GM04504 (cell line): Measurements from ENCODE around the gene AP3S2.
"Not testable (repeated sequence)": the region's sequence is repeated elsewhere in the genome, so short reads cannot be mapped to it uniquely, and the experiment has no call there.

ENCODE experiments used
- DNase-seq: peaks from one replicate; pipeline ENCODE4 v3.0.0-alpha.2; 2012; ENCODE audit warnings: low read depth

Gene AP3S2

DNA sequence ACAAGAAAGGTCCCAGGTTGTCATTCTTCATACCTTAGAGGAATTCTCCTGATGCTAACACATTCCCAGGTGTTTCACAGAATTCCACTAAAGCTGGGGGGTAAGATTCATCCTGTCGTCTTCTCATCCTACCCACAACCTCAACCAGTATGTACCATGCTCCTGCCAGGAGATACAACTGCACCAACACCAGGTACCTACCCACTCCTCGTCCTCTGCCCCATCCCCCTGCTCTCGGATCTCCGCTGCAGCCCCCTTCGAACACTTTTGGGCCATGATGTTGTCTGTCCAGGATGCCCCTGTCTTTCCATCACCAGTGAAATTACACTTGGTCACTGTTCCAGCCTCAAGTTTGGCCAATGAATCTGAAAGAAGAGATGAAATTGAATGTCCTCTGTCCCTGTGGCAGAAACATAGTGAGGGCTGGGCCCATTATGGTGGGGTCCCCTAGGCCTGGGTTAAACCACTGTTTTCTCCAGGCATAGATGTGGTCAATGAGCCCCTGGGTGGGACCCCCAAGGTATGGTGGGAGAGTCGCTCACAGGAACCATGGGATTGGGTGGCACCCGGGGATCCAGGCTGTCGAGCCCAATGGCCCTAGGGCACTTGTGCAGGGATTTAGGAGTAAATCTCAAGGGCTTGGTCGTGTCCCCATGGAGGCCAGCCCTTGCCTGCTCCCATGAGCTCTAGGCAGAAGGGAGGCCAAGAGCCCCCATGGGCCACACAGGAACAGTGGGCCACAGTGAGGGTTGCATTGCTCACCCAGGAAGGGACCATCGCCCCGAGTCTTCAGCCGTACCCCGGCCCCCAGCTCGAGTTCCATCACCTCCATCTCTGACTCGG, 9.4 kb upstream of the AP3S2 start:
- no peak for DNase-seq

DNA sequence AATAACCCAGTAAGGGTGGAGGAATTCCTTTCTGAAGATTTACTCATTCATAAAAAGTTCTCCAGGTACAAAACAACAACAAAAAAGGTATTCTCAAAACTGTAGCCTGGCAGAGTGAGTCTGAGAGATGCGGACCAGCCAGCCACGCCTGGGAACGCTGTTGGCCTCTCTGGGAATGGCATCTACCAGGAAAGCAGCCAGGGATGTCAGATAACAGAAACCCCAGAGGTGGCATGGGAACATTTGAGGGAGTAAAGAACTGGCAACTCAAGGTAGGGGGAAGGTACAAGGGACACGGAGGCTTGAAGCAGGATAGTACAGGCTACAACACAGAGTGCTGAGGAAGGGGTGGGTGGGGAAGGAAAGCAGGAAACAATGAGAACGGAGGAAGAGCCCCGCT, 7.1 kb upstream of the AP3S2 start:
- DNase-seq, result no peak

DNA sequence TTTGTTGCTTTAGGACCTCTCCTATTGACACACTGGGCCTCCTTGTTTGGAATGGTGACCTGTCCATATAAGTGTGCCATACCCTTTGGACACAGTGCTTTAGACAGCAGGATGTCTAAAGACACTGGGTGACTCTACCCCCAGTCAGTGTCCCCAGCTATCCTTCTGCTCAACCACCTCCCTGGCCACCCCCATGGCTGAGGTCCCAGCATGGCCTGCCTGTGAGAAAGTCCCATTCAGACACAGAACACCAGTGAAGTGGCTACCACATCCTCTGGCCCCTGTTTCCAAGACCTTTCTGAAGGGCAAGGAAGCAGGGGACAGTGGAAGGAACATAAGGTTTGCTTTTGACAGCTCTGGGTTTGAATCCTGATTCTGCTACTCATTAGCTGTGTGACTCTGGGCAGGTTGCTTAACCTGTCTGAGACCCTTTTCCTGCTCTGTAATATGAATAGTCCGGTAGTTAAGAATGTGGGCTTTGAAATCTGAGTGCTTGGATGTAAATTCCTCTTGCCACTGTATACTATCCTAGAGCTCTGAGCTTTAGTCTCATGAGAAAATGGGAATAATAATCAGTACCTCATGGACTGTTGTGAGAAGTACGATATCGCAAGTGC, 6.3 kb upstream of the AP3S2 start:
- no peak for DNase-seq

DNA sequence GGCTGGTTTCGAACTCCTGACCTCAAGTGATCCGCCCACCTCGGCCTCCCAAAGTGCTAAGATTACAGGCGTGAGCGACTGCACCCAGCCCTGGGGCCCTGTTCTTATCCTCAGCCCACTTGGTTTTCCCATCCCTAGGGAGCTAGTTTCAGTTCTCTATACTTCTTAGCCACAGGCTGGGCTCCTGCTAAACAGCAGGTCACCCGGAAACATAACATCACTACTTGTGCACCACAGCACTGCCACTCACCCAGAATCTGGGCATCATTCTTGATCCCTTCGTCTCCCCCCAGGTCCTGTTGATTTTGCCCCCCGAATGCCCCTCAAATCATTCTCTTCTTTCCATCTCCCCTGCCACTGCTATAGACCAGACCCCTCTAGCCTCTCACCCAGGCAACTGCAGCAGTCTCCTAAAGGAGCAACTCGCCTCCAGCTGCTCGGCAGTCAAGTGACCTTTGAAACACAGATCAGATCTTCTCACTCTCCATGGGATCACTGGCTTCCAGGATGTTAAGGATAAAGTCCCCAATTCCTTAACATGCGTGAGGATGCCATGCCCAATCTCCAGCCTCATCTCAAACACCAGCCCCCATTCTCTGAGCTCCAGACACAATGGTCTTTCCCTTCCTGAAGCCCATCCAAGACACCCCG, 5.6 kb upstream of the AP3S2 start:
- no peak for DNase-seq

DNA sequence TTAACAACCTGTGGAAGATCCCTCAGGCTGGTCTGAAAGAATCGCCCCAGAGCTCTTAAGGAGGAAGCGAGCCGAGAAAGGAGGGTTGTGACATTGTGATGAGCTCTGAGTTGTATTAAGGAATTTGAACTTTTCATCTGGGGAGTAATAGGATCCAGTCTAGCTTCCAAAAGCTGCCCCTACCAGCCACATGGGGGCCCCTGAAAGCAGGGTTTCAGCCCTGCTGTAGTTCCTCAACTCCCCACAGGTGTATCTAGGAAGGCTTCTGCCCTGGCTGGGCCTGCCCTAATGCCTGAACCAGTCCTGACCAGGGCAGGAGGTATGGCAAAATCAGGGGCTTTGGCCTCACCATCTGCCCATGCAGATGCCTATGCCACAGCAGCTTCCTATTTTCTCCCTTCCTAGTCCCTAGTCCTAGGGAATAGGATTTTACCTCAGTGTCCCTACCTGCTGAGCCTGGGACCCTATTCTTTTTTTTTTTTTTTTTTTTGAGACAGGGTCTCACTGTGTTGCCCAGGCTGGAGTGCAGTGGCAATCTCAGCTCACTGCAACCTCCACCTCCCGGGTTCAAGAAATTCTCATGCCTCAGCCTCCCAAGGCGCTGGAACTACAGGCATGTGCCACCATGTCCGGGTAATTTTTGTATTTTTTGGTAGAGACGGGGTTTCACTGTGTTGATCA, 5.0 kb upstream of the AP3S2 start:
- peak; percentile 18 for DNase-seq

DNA sequence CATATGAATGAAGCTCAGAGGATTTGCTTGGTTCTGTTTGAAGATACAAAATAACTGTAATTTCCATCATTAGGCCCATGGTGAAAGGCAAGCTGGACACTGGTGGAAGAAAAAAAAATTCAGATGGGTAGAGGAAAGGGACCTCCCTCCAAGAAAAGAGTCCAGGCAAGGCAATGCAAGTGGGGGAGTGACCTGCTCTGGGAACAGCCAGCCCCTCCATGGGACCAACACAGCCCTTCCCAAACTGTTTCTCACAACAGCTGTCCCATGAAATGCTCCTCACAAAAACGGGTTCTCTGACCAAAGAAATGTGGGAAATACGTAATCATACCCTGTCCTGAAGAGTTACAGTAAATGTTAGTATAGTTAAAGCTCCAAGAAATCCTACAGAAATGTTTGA, 4.4 kb upstream of the AP3S2 start:
- DNase-seq, result no peak

DNA sequence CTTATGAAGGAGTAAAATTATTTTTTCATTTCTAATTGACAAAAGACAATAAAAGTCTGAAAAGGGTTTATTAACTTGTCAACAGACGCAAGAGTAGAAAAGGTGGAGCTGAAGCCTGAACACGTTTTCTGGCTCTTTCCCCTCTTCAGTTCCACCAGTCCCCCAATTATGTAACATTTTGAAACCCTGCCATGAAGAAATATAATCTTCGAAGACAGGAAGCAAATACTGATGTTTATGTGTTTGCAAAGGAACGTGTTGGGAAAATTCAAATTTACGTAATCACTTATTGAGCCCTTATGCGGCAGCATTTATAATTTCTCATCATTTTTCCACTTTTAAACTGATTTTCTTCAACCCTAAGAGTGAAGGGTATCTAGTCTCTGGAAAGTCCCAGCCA, 767 bp downstream of the AP3S2 start:
- no peak for DNase-seq

DNA sequence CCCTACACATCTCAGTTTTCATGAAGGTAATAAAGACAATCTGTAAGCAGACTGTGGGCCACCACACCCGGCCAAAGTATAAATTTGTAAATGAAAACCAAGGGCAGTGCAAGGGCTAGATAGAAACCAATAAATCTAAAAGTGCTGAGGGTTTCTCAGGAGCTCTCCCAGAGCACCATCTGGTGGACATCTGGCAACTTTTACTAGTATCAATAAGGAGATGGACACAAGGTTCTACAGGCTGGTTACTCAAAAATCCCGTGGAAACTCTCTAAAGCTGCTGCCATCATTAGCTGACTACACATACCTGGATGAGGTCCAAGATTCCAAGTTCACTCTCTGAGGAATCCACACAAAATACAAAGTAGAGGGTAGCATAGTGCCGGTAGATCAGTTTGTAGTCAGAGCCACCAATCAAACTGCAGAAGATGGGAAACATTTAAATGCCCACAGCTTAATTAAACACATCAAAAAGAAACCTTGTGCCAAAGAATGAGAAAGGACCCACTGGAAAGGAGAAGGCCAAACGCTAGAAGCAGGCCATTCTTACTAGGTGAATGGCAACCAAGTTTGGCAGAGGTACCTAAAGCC, 5.5 kb downstream of the AP3S2 start:
- DNase-seq, result peak; percentile 84

DNA sequence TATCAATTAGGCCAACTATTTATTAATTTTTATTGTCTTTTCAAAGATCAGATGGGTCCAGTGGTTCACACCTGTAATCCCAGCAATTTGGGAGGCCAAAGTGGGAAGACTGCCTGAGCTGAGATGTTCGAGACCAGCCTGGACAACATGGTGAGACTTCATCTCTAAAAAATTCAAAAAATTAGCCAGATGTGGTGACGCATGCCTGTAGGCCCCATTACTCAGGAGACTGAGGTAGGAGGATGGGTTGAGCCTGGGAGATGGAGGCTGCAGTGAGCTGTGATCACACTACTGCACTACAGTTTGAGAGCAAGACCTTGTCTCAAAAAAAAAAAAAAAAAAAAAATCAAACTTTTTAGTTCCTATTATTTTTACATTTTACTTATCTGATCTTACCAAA, 8.2 kb downstream of the AP3S2 start:
- DNase-seq, result no peak

DNA sequence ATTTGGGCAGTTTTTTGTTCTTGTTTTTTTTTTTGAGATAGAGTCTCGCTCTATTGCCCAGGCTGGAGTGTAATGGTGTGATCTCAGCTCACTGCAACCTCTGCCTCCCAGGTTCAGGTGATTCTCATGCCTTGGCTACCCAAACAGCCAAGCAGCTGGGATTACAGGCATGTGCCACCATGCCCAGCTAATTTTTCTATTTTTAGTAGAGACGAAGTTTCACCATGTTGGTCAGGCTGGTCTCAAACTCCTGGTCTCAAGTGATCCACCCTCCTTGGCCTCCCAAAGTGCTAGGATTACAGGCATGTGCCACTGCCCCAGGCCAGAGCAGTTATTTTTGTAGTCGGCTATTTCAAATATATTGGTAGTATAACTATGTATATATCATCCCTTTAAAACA, 8.6 kb downstream of the AP3S2 start:
- DNase-seq, result not testable (repeated sequence)

DNA sequence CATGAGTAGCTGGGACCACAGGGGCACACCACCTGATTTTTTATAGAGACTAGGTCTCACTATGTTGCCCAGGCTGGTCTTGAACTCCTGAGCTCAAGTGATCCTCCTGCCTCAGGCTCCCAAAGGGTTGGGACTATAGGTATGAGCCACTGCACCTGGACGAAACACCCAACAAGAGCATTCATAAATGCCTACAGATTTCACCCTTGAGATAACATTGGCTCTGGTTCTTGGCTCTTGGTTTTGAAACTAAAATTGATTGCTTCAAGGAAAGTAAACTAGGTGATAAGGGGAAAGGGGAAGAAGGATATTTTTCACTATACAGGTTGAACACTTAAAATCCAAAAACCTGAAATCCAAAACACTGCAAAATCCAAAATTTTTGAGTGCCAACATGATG, 10.3 kb downstream of the AP3S2 start:
- DNase-seq, result no peak

DNA sequence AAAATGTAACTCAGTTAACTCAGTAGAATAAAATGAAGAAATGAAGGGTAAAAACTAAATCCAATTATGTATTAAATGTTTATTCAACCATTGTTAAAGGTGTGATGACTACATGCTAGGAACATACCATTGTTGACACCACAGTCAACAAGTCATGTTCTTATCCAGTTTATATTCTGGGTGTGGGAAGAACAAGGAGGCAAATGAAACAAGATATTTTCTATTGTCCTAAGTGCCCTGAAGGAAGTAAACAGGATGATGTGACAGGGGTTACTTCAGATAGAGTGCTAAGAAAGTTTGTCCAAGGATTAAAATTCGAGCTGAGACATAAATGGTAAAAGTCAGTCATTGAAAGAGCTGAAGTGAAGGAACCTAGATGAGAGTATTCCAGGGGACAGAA, 13.1 kb downstream of the AP3S2 start:
- no peak for DNase-seq

DNA sequence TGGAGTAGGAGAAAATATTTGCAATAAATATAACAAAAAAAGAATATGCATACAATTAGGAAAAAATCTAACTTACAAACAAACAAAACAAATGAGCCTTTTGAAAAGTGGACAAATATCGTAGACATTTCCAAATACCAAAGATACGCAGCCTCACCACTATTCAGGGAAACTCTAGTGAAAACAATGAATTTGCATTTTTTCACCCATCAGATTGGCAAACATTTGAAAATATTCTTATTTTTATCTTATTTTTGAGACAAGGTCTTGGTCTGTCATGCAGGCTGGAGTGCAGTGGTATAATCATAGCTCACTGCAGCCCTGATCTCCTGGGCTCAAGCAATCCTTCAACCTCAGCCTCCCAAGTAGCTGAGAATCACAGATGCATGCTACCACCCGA, 15.5 kb downstream of the AP3S2 start:
- DNase-seq, result no peak

DNA sequence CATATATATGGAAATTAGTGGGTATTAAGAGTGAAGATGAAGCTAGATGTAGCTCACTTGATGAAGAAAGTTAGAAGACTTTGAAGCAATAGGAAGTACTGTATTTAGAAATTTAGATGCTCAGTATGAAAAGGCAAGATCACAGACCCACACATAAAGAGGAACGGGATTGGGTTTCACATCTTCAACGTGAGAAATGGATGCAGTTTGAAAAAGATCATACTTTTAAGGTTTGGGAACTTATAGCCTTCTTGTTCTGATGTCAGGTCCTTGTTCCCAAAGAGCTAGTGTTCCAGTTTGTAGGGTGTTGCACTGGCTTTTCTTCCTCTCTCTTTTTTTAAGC, 16.7 kb downstream of the AP3S2 start:
- DNase-seq, result no peak

DNA sequence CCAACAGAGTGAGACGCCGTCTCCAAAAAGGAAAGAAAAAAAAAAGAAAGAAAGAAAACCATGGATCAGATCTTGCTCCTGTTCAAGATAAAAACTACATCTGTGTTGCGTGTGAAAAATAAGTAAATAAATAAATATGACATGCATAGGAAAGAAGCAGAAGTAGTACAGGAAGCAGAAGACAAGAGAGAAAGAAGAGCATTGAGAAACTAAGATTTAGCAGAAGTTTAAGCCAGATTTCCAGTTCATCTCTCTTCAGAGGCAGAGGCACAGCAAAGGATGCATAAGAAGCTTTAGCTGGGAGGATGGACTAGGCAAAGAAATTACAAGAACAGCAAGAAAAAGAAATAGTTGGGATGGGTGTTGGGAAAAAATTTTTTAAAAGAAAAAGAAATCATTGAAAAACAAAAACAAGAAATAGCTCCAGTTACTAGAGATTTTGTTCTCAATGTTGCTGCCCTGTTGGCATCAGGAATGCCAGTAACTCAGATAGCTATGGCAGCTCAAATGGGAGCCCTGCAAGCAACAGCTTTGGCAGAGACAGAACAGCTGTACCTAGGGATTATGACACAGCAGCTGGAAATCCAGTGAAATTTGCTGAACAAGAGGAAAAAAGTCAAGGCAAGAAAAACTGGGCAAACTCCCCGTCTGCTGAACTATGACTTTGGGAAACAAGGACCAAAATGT, 17.3 kb downstream of the AP3S2 start:
- no peak for DNase-seq

DNA sequence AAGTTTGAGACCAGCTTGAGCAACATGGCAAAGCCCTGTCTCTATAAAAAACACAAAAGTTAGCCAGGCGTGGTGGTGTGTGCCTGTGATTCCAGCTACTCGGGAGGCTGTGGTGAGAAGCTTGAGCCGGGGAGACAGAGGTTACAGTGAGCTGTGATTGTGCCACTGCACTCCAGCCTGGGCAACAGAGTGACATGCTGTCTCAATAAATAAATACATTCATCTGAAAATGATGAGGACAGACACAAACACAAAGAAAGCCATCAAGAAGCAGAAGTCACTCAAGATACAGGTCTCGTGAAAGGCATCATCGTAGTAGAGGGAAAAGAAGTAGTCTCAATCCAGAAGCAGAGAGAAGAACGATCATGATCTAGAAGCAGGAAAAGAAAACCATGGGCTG, 18.1 kb downstream of the AP3S2 start:
- no peak for DNase-seq

DNA sequence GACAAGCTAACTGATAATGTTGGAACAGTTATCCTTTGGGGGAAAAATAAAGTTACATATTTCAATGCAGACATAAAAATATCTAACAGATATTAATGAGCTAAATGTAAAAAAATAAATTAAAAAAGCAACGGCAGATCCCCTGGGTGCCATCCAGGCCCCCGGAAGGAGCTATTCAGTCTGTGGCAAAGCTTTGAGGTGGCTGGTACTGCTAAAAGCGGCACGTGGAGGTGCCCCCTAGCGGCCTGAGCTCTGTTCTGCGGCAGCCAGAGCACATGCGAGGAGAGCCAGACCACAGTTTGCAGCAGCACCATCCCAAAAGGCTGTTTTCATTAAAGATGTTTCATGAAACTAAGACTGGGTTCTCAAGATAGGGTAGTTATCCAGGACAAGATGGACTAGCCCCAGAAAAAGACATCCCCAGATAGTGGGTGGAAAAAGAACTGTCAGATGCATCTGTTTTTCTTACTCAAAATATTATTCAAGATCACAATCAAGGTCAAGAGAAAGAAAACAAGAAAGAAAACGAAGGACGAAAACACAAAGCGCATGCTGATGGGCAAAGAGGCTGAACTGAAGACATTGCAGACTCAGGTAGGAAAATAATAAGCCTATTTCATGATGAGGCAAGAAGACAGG, 18.7 kb downstream of the AP3S2 start:
- DNase-seq, result peak; percentile 40

DNA sequence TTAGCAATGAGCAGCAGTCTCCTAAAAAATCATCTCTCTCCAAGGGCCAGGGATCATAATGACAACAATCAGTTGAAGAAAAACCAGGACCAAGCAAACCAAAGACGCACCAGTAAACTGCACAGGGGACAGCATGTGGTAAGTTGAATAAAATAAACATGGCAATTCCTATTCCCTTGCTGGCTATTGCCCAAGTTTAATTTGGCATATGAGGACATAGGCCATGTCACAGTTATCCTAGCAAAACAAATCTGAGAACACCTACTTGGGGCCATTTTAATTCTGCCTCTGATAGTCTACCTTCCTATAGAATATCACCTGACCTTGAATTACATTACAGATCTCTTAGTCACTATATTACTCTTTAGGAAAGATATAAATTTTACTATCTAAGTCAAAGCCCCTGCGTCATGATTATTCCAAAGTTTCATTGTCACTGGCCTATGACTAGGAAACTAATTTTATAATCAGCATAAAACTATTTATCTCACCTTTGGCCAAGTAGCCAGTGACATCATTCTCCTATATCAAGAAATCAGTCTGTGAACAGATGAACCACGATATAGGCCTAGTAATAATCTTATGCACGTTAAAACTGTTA, 23.0 kb downstream of the AP3S2 start:
- no peak for DNase-seq

DNA sequence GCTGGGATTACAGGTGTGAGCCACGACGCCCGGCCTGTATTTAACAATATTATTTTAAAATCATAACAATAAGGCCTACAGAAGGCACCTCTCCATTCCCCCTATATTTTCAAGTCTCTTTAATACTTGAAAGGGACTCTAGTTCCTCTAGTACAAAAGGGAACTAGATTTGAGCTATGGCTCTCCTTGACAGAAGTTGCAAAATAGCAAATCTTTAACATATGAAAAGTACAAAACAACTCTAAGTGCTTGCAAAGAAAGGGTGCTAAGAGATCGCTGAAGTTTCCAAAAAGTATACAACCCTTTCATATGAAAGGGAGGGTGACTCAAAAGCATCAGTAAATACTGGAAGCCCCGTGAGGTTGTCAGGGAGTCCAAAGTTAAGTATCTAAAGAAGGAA, 23.8 kb downstream of the AP3S2 start:
- DNase-seq, result no peak

DNA sequence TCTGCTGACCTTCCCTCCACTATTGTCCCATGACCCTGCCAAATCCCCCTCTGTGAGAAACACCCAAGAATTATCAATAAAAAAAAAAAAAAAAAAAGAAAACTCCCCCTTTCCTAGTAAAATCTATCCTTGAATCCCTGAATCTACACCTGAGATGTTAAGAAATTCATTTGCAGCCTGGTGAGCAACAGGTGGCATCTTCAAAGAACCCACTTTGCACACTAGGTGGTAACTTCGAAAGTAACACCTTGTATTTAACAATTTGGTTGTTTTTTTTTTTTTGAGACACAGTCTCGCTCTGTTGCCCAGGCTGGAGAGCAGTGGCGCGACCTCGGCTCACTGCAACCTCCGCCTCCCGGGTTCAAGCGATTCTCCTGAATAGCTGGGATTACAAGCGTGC, 24.3 kb downstream of the AP3S2 start:
- DNase-seq, result not testable (repeated sequence)
